HUES64 (cell line): Measurements from ENCODE around the gene KRTAP13-4. TPM values are rescaled to one million over a fixed set of nuclear protein-coding genes. Genes with fewer than 3 reads are reported as not detected.

Experiments used
- H3K27ac ChIP-seq: 2 replicates; pipeline ENCODE4 v1.7.0; 2013; ENCODE audit warnings: low read depth, low read length, inconsistent platforms
- H3K27me3 ChIP-seq: 2 replicates; pipeline ENCODE4 v1.6.1; 2013; ENCODE audit warnings: mild to moderate bottlenecking, low read length; ENCODE audit not compliant: insufficient read depth
- H3K36me3 ChIP-seq: 2 replicates; pipeline ENCODE4 v1.6.1; 2013; ENCODE audit warnings: mild to moderate bottlenecking, low read length; ENCODE audit not compliant: insufficient read depth
- H3K4me1 ChIP-seq: 2 replicates; pipeline ENCODE4 v1.6.1; 2013; ENCODE audit warnings: mild to moderate bottlenecking, low read length, moderate library complexity; ENCODE audit not compliant: insufficient read depth
- H3K4me3 ChIP-seq: 2 replicates; pipeline ENCODE4 v1.5.1; 2013; ENCODE audit warnings: mild to moderate bottlenecking, low read length, moderate library complexity
- H3K9ac ChIP-seq: 2 replicates; pipeline ENCODE4 v1.6.1; 2013; ENCODE audit warnings: mild to moderate bottlenecking, low read depth, low read length
- H3K9me3 ChIP-seq: 2 replicates; pipeline ENCODE4 v1.6.1; 2013; ENCODE audit warnings: low read depth, low read length; ENCODE audit not compliant: insufficient read depth
- WGBS: fragments of 150-250, 120-280 bp; methylation state at CpG from one replicate; pipeline ENCODE4 v1.1.7; 2013; ENCODE audit warnings: missing lambda C conversion rate; 5-methylcytosine and 5-hydroxymethylcytosine counted together
- polyA plus RNA-seq, 2 experiments: library from polyadenylated mRNA; stranded (reverse); fragments of 50-300 nt; gene quantifications; one replicate each; pipeline ENCODE4 v1.2.3, GENCODE V29; 2013

KRTAP13-4 gene
- polyA plus RNA-seq (2013, experiment 1 of 2) = 1.00 TPM
- polyA plus RNA-seq (2013, experiment 2 of 2) = 0.70 TPM

GRCh38 chr21:30430170-30430655 lies at the start of gene KRTAP13-4:
TSS of gene KRTAP13-4 (plus strand) at chr21:30430220. CDS start at chr21:30430276, 56 bp downstream.
- no peak within 1 kb of the TSS for H3K9ac ChIP-seq
- H3K9me3 ChIP-seq = no peaks in the 10 kb centered on the region
- H3K4me3 ChIP-seq = no peak within 1 kb of the TSS
- no peaks in the 10 kb centered on the region for H3K27me3 ChIP-seq
- H3K27ac ChIP-seq = no peak within 1 kb of the TSS
- H3K36me3 ChIP-seq = no peaks in the 10 kb centered on the region
- 88% methylated on average over 9 of the region's 9 CpGs for WGBS
- H3K4me1 ChIP-seq = peaks cover 24% of the 10 kb centered on the region

- Histone ChIP-seq H3K9me3 (no peaks in the 10 kb centered on the region), H3K4me1 (no peaks in the 10 kb centered on the region), H3K4me3 (no peak overlapping the region), H3K27me3 (no peaks in the 10 kb centered on the region), H3K27ac (no peak overlapping the region), H3K36me3 (no peaks in the 10 kb centered on the region), H3K9ac (no peak overlapping the region)
- WGBS = 86% methylated on average over 1 of the region's 1 CpG
Measured at GRCh38 chr21:30382201-30382600, 47.8 kb upstream of the KRTAP13-4 start.

- H3K9me3 ChIP-seq = no peaks in the 10 kb centered on the region
Measured at GRCh38 chr21:30391492-30392025, 38.5 kb upstream of the KRTAP13-4 start.

GRCh38 chr21:30395731-30396130 lies 34.3 kb upstream of the KRTAP13-4 start, which contains the start of gene KRTAP13-1:
TSS of gene KRTAP13-1 (plus strand) at chr21:30396031. CDS start at chr21:30396087, 56 bp downstream.
- Histone ChIP-seq H3K27ac (no peak within 1 kb of the TSS), H3K4me3 (no peak within 1 kb of the TSS), H3K36me3 (no peaks in the 10 kb centered on the region), H3K27me3 (no peaks in the 10 kb centered on the region), H3K9me3 (no peaks in the 10 kb centered on the region), H3K9ac (no peak within 1 kb of the TSS), H3K4me1 (no peaks in the 10 kb centered on the region)
- WGBS = 93% methylated on average over 4 of the region's 4 CpGs

More at GRCh38 chr21:30391492-30392025, 38.5 kb upstream of the KRTAP13-4 start:
- 92% methylated on average over 2 of the region's 2 CpGs for WGBS
- no peak overlapping the region for H3K4me3 ChIP-seq
- no peaks in the 10 kb centered on the region for H3K36me3 ChIP-seq
- H3K27ac ChIP-seq = no peak overlapping the region
- no peaks in the 10 kb centered on the region for H3K27me3 ChIP-seq
- H3K9ac ChIP-seq = no peak overlapping the region
- H3K4me1 ChIP-seq = no peaks in the 10 kb centered on the region

GRCh38 chr21:30408782-30409494 lies 21.1 kb upstream of the KRTAP13-4 start:
- H3K9me3 ChIP-seq = no peaks in the 10 kb centered on the region
- H3K4me1 ChIP-seq = no peaks in the 10 kb centered on the region
- H3K27me3 ChIP-seq = no peaks in the 10 kb centered on the region
- no peaks in the 10 kb centered on the region for H3K36me3 ChIP-seq
- no peak overlapping the region for H3K9ac ChIP-seq
- 25% methylated on average over 13 of the region's 14 CpGs for WGBS
- no peak overlapping the region for H3K27ac ChIP-seq
- H3K4me3 ChIP-seq = peak overlapping the region; percentile 10; the same call in 1 of the 2 replicates

- H3K9ac ChIP-seq = no peak overlapping the region
- H3K4me3 ChIP-seq = no peak overlapping the region
- peaks cover 24% of the 10 kb centered on the region for H3K9me3 ChIP-seq
- H3K4me1 ChIP-seq = no peaks in the 10 kb centered on the region
- 91% methylated on average over 5 of the region's 5 CpGs for WGBS
- H3K27ac ChIP-seq = no peak overlapping the region
- no peaks in the 10 kb centered on the region for H3K27me3 ChIP-seq
- H3K36me3 ChIP-seq = no peaks in the 10 kb centered on the region
Measured at GRCh38 chr21:30415993-30416392, 14.0 kb upstream of the KRTAP13-4 start.

- H3K4me1 ChIP-seq = peaks cover 24% of the 10 kb centered on the region
- H3K27me3 ChIP-seq = no peaks in the 10 kb centered on the region
- WGBS = 82% methylated on average over 4 of the region's 5 CpGs
- H3K9ac ChIP-seq = no peak within 1 kb of the TSS
- H3K36me3 ChIP-seq = no peaks in the 10 kb centered on the region
- peak within 1 kb of the TSS; percentile 75; the same call in 1 of the 2 replicates for H3K27ac ChIP-seq
- H3K9me3 ChIP-seq = 0 out of 2 replicates have a peak, but pooled peaks cover 3% of the 10 kb centered on the region
- H3K4me3 ChIP-seq = no peak within 1 kb of the TSS
Measured at GRCh38 chr21:30425826-30426225, 4.2 kb upstream of the KRTAP13-4 start, which contains the start of gene KRTAP13-3. TSS of gene KRTAP13-3 (minus strand) at chr21:30425926. CDS start at chr21:30425912, 14 bp downstream.

GRCh38 chr21:30426731-30427130 lies 3.3 kb upstream of the KRTAP13-4 start:
- H3K27me3 ChIP-seq = no peaks in the 10 kb centered on the region
- H3K27ac ChIP-seq = peak overlapping the region; percentile 75; the same call in 1 of the 2 replicates
- H3K9me3 ChIP-seq = 0 out of 2 replicates have a peak, but pooled peaks cover 3% of the 10 kb centered on the region
- H3K9ac ChIP-seq = no peak overlapping the region
- WGBS = 12% methylated on average over 3 of the region's 3 CpGs
- no peaks in the 10 kb centered on the region for H3K36me3 ChIP-seq
- no peak overlapping the region for H3K4me3 ChIP-seq
- H3K4me1 ChIP-seq = peaks cover 24% of the 10 kb centered on the region

GRCh38 chr21:30434033-30434631 lies 4.1 kb downstream of the KRTAP13-4 start:
- Histone ChIP-seq H3K27me3 (no peaks in the 10 kb centered on the region), H3K4me1 (peaks cover 3% of the 10 kb centered on the region; the same call in 1 of the 2 replicates), H3K9ac (no peak overlapping the region), H3K4me3 (no peak overlapping the region), H3K9me3 (no peaks in the 10 kb centered on the region), H3K27ac (no peak overlapping the region), H3K36me3 (no peaks in the 10 kb centered on the region)
- 23% methylated on average over 7 of the region's 10 CpGs for WGBS

- Histone ChIP-seq H3K4me3 (no peak overlapping the region), H3K27me3 (no peaks in the 10 kb centered on the region)
Measured at GRCh38 chr21:30437010-30437565, 7.1 kb downstream of the KRTAP13-4 start.

GRCh38 chr21:30439975-30440374 lies 10.0 kb downstream of the KRTAP13-4 start, which contains the start of gene KRTAP15-1:
TSS of gene KRTAP15-1 (plus strand) at chr21:30440275. CDS start at chr21:30440328, 53 bp downstream.
- Histone ChIP-seq H3K9me3 (no peaks in the 10 kb centered on the region), H3K36me3 (no peaks in the 10 kb centered on the region), H3K4me3 (no peak within 1 kb of the TSS), H3K9ac (no peak within 1 kb of the TSS), H3K4me1 (peaks cover 11% of the 10 kb centered on the region), H3K27me3 (no peaks in the 10 kb centered on the region), H3K27ac (no peak within 1 kb of the TSS)
- WGBS = over 99% methylated on average over 4 of the region's 5 CpGs

More at GRCh38 chr21:30437010-30437565, 7.1 kb downstream of the KRTAP13-4 start:
- H3K36me3 ChIP-seq = no peaks in the 10 kb centered on the region
- H3K27ac ChIP-seq = no peak overlapping the region
- H3K9me3 ChIP-seq = no peaks in the 10 kb centered on the region
- 95% methylated on average over 3 of the region's 3 CpGs for WGBS
- no peaks in the 10 kb centered on the region for H3K4me1 ChIP-seq
- no peak overlapping the region for H3K9ac ChIP-seq
